AG09309 (cell line): ENCODE data around the gene CDH13.

Experiments
- DNase-seq: peaks from one replicate; pipeline ENCODE4 v3.0.0-alpha.2; 2010; ENCODE audit warnings: low read depth
- H3K4me3 ChIP-seq: 2 replicates; pipeline ENCODE4 v1.5.1; 2011; ENCODE audit warnings: mild to moderate bottlenecking, low read depth, low read length, moderate library complexity; ENCODE audit not compliant: control insufficient read depth
- CTCF ChIP-seq: IDR thresholded peaks from 2 replicates; pipeline ENCODE4 v1.5.1; 2011; ENCODE audit warnings: mild to moderate bottlenecking, low read depth, low read length, inconsistent platforms; ENCODE audit not compliant: insufficient read depth, control insufficient read depth; ENCODE audit errors: missing control alignments

The CDH13 gene

DNA sequence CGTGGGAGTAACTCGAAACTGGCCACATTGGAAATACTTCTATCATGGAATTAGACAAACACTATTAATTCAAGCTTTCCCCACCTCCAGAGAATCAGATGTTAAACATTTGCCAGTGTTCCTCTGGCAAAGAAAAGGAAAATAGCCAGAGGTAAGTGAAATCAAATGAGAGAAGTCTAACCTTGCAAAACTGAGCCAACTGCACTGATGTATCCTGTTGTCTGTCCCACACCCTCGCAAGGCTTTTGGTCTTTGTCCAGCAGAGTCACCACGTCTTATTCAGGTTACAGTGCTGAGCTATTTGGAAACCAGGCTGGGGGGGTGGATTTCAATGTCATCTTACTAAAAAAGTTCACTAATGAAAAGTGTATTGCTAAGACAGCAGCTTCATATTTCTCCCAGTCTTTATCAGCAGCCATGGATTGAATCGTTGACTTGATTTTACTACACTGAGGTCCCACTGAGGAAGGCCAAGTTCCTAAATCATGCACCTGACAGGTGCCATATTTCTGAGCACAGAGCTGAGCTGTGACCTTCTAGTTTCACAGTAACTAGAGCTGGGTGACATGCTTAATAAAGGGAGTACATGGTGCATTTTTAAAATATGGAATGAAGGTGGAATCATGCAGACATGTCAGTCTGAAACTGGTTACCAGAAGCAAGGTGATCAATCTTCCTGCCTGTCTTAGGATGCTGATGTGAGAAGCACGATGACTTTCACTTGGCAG is 1095.9 kb downstream of the CDH13 start:
- no peak for TF ChIP-seq CTCF
- peak; percentile 23 for DNase-seq

GRCh38 chr16:83723244-83723643 is 1096.5 kb downstream of the CDH13 start:
- TF ChIP-seq CTCF: no peak
- no peak overlapping the region for H3K4me3 ChIP-seq
- no peak for DNase-seq

More for the DNA sequence above, 1095.9 kb downstream of the CDH13 start:
- no peak overlapping the region for H3K4me3 ChIP-seq

DNA sequence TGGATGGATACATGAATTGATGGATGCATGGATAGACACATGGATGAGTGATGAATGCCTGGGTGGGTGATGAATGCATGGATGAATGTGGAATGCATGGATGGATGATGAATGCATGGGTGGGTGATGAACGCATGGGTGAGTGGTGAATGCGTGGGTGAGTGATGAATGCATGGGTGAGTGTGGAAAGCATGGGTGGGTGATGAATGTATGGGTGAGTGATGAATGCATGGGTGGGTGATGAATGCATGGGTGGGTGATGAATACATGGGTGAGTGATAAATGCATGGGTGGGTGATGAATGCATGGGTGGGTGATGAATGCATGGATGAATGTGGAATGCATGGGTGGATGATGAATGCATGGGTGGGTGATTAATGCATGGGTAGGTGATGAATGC is 1097.1 kb downstream of the CDH13 start:
- H3K4me3 ChIP-seq: no peak overlapping the region
- no peak for TF ChIP-seq CTCF
- DNase-seq: no peak

- no peak overlapping the region for H3K4me3 ChIP-seq
- DNase-seq: no peak
- no peak for TF ChIP-seq CTCF
These were observed 1097.8 kb downstream of the CDH13 start for GRCh38 chr16:83724585-83724984.

- no peak for TF ChIP-seq CTCF
- no peak overlapping the region for H3K4me3 ChIP-seq
- no peak for DNase-seq
These were observed 1098.5 kb downstream of the CDH13 start for GRCh38 chr16:83725313-83725712.

DNA sequence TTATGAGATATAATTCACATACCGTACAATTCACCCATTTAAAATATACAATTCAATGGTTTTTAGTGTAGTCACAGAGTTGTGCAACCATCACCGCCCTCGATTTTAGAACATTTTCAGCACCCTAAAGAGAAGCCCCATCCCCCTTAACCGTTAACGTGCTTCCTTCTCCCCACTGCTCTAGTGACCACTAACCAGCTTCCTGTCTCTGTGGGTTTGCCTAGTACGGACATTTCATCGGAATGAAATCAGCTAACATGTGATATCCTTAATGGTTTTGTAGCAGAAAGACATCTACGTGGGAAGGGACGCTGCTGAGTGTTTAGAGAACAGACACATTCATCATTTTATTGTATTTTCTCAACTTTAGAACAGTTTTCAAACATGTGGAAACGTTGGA is 1100.2 kb downstream of the CDH13 start:
- H3K4me3 ChIP-seq: no peak overlapping the region
- no peak for TF ChIP-seq CTCF
- DNase-seq: peak; percentile 80
